HG02981 (cell line): ENCODE measurements around the gene VCL.
A peak's percentile ranks its signal among the peaks of the same experiment; 100 is the strongest.
"Not testable (repeated sequence)": the region's sequence is repeated elsewhere in the genome, so short reads cannot be mapped to it uniquely, and the experiment has no call there.

ENCODE experiments used
- ATAC-seq: cut with Tn5 transposase; IDR thresholded peaks from one replicate; pipeline ENCODE4 v1.9.1; 2021; ENCODE audit warnings: mild to moderate bottlenecking, moderate library complexity; ENCODE audit not compliant: unreplicated experiment

The VCL gene

DNA sequence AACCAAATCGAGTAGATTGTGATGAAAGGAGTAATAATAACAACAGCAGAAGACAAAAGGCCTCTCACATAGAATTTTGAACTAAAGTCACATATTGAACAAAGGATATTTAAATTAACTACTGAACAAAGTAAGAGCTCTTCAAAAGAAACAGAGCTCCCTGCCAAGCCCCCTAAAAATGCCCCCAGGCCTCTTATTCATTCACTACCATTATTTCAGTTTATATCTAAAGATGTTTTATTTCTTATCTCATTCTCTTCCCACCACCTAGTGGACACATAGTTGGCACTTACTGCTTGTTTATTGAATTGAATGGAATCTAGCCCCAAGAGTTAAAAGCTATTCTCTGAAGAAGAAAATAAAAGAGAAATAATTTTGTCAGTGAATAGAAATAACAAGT, 37.4 kb downstream of the VCL start:
- ATAC-seq: no peak

DNA sequence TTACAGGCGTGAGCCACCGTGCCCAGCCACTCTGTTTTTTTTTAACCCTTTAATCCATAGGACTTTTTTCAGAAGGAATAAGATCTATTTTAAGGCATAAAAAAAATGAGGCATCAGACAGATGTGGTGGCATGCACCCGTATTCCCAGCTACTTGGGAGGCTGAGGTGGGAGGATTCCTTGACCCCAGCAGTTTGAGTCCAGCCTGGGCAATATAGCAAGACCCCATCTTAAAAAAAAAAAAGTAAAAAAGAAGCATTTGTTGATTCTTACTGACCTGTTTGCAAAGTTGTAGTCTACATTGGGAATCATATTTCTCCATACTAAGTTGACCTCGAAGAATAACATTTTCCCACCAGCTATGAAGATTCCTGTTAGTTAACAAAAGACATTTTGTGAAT, 38.6 kb downstream of the VCL start:
- no peak for ATAC-seq

DNA sequence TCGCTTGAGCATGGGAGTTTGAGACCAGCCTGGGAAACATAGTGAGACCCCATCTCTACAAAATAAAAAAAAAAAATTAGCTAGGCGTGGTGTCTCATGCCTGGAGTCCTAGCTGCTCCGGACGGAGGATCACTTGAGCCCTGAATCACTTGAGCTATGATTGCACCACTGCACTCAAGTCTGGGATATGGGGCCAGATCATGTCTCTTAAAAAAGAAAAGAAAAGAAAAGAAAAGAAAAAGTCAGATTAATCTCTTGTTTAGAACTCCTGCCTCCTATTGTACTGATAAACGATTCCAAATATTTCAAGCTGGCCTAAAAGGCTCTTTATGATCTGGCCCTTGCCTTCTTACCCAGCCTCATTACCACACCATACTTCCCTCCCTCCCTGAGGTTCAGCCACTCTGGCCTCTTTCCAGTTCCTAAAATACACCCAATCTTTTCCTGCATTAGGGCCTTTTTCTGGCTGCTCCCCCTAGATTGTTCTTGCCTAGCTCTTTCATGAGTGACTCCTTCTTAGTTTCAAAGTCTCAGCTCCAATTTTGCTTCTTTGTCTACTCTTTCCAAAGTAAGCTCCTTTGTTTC, 41.7 kb downstream of the VCL start:
- no peak for ATAC-seq

DNA sequence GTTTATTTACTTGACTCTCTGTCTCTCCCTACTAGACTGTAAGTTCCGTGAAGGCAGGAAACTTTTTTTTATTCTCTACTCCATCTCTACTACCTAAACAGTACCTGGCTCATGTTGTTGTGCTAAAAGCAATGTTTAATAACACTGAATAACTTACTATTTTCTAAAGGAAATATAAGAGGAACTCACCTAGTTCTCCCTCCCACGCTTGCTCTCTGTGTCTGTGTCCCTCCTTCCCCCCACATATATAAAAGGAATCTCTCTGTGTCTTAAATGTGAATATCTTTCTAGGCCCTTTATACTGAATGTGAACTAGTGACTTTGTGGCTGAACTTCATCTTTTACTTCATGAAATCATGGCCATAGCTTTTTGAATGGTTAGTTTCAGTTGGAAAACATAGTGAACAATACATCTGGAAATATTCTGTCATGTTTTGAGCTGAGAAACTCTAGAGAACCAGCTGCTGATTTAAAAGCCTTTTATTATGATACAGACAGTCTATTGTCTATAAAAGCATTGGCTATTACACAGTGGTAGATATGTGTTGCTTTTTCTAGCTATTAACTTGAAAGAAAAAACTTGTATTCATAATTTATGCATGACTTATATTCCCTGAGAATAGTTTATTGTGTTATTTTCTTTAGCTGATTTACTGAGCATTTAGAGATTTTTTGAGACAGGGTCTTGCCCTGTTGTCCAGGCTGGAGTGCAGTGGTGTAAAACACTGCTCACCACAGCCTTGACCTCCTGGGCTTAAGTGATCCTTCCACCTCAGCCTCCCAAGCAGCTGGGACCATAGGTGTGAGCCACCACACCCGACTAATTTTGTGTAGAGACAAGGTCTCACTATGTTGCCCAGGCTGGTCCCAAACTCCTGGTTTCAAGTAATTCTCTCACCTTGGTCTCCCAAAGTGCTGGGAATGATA, 42.5 kb downstream of the VCL start:
- ATAC-seq: no peak

DNA sequence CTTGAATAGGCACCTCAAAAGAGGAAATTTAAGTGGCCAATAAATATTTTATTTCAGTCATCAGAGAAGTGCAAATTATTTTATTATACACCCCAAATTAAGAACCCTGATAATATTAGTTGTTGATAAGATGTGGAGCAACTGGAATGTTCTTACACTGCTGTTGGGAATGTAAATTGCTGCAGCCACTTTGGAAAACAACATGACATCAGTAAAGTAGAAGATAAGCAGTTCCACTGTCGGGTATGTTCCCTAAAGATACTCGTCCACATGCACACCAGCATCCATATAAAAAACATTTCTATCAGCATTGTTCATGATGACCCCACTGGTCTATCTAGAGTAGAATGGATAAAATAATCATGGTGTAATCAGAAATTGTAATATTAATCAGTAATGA, 46.5 kb downstream of the VCL start:
- no peak for ATAC-seq

DNA sequence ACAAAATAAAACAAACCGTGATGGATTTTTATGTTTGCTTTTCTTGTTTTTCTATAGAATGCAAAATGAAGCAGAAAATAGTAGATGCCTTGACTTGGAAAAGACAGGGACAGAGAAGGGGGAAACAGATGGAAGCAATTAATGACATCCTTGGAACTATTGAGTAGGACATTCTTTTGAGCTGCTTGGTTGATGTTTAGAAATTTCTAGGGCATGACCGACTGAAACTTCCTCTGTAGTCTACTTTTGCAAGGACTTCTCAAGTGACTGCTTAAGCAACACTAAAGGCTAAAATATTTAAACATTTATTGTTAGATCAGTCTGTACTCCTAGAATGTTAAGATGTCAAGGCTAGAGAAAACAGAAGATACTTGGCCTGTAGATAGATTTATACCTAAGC, 49.4 kb downstream of the VCL start:
- ATAC-seq: no peak

DNA sequence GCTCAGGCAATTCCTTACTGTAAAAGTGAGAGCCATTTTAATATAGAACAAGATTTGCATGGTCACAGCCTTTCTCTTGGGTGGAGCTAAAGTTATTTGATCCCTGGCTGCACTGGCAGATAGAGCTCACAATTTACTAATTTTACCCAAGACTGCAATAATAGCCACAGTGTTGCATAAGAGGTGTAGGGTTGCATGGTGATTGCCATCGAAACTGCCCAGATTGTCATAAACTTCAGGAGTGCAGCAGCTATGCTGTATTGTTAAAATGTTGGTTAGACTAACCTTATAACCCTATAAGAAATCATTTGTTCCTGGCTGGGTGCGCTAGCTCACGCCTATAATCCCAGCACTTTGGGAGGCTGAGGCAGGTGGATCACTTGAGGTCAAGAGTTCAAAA, 50.0 kb downstream of the VCL start:
- no peak for ATAC-seq

- ATAC-seq: no peak
Measured at GRCh38 chr10:74048433-74048832, 50.5 kb downstream of the VCL start.

GRCh38 chr10:74049955-74050354, 52.0 kb downstream of the VCL start:
- ATAC-seq: no peak

DNA sequence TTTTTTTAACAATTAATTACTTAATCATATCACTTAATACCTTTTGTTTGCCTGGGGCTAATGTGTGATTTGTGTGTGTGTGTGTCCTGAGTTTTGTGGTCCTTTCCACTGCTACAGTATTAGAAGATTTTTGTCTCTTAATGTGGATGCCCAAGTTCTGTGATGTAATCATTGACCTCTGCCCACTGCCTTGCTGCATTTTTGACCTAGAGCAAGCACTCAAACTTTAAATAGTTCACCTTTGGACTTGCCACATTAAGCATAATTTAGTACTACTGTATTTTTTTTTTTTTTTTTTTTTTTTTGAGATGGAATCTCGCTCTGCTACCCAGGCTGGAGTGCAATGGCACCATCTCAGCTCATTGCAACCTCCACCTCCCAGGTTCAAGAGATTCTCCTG, 52.7 kb downstream of the VCL start:
- no peak for ATAC-seq

GRCh38 chr10:74051736-74052342, 53.9 kb downstream of the VCL start:
- ATAC-seq: no peak

GRCh38 chr10:74052994-74053393, 55.1 kb downstream of the VCL start:
- no peak for ATAC-seq

- no peak for ATAC-seq
Measured at GRCh38 chr10:74055383-74056049, 57.6 kb downstream of the VCL start.

GRCh38 chr10:74056050-74056818, 58.3 kb downstream of the VCL start:
- peak; percentile 62 for ATAC-seq

DNA sequence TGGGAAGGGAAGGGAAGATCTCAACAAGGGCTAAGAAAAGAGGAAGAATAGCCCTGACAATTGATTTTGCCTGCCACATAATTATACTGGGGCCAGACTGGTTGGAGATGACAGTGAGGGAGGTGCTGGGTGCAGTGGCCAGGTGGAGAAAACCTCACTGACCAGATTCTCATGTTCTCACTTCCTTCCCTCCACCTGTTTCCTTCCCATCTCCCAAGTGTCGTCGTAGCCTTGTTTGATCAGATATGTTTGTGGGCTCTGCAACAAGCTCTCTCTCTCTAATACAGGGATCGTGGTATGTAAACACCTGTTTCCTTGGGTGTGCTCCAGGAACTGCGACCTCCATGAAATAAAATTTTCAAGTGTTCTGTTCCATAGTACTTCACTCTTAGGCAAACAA, 60.2 kb downstream of the VCL start:
- no peak for ATAC-seq

DNA sequence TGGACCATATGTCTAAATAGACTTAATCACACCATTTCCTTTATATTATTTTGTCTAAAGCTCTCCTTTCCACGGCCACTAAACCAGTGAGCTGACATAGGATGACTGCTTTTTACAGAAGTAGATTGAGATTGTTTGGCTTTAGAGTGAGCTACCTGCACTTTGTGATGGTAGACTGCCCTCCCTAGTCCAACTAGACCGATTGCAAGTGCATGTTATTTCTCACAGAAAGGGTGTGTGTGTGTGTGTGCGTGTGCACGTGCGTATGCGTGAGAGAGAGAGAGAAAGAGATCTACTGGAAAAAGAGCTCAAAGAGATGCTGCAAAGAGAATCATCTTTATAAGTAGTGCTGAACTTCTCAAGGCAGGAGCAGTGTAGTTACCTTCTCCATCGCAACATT, 60.7 kb downstream of the VCL start:
- no peak for ATAC-seq

GRCh38 chr10:74061104-74061503, 63.2 kb downstream of the VCL start:
- ATAC-seq: no peak

DNA sequence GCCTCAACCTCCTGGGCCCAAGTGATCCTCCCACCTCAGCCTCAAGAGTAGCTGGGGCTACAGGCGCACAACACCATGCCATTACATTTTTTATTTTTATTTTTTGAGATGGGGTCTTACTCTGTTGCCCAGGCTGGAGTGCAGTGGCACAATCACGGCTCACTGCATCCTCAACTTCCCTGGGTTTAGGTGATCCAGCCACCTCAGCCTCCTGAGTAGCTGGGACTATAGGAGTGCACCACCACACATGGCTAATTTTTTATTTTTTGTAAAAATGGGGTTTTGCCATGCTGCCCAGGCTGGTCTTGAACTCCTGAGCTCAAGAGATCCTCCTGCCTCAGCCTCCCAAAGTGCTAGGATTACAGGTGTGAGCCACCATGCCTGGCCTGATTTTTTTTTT, 64.1 kb downstream of the VCL start:
- ATAC-seq: not testable (repeated sequence)

DNA sequence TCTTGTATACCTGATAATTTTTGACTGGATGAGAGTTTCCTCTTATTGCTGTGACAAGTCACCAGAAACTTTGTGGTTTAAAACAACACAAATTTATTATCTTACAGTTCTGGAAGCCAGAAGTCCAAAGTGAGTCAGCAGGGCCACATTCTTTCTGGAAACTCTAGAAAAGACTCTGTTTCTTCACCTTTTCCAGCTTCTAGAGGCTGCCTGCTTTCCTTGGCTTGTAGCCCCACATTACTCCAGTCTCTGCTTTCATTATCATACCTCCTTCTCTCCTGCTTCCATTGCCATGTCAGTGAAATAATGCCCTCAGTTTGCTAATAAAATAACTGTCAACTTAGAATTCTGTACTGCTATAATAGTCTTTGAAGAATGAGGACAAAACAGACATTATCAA, 65.3 kb downstream of the VCL start:
- ATAC-seq: no peak

DNA sequence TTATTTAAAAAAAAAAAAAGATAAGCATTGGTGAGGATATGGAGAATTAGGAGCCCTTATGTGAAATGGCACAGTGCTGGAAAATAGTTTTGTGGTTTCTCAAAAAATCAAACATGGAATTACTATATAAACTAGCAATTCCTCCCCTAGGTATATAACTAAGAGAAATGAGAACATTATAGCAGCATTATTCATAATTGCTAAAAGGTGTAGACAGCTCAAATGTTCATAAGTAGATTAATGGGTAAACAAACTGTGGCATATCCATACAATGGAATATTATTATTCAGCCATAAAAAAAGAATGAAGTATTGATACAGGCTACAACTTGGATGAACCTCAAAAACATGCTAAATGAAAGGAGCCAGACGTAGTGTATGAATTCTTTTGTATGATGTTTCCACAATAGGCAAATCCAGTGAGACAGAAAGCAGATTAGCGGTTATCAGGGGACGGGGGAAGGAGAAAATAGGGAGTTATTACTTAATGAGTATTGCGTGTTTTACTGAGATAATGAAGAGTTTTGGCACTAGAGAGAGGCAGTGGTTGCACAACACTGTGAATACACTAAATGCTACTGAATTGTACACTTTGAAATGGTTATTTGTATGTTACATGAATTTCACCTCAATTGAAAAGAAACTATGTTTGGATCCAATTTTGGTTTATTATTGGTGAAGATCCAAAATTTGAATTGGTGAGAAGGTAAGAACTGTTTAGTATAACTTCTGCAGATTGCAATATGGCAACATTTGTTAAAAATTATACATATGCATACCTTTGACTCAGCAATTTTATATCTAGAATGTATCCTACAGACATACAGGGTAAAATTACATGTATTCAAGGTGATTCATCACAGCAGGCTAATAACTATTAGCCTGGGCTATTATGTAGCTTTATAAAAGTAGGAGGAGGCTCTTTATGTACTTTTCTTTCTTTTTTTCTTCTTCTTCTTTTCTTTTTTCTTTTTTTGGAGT, 69.7 kb downstream of the VCL start:
- no peak for ATAC-seq
